ENCODE measurements around the gene STRC.
"Not testable (repeated sequence)": the region's sequence is repeated elsewhere in the genome, so short reads cannot be mapped to it uniquely, and the experiment has no call there.

DNA sequence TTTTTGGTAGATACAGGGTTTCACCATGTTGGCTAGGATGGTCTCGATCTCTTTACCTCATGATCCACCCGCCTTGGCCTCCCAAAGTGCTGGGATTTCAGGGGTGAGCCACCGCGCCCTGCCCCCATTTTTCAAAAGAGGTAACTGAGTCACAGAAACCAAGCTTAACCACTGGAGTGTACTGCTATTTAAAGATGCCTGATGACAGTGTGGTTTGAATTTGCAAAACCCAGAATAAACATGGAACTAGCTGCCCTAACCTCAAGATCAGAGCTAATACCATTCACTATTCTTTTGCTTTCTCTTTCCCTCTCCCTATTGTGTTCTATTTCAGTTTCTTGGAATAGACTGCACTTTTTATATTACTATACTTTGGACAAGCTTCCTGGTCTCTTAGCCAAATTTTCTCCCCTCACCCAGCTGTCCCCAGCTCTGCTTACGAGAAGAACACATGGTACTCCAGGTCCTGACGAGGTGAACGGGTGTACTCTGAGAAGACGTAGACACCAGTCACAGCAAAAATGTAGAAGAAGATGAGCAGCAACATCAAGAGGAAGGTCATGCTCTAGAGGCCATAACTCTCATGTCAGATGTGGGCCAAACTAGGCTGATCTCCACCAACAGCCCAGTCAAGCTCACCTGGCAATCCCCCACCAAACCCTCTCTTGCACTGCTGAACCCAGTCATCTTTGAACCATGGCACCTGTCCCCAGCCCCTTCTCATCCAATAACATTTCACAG is 20.0 kb upstream of the STRC start:
- TF ChIP-seq, protein P1, sequence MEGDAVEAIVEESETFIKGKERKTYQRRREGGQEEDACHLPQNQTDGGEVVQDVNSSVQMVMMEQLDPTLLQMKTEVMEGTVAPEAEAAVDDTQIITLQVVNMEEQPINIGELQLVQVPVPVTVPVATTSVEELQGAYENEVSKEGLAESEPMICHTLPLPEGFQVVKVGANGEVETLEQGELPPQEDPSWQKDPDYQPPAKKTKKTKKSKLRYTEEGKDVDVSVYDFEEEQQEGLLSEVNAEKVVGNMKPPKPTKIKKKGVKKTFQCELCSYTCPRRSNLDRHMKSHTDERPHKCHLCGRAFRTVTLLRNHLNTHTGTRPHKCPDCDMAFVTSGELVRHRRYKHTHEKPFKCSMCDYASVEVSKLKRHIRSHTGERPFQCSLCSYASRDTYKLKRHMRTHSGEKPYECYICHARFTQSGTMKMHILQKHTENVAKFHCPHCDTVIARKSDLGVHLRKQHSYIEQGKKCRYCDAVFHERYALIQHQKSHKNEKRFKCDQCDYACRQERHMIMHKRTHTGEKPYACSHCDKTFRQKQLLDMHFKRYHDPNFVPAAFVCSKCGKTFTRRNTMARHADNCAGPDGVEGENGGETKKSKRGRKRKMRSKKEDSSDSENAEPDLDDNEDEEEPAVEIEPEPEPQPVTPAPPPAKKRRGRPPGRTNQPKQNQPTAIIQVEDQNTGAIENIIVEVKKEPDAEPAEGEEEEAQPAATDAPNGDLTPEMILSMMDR (IDR thresholded peaks at IDR 0.05): not testable (repeated sequence)
- not testable (repeated sequence) for TF ChIP-seq POLR2A (IDR thresholded peaks at IDR 0.05); EP300 (IDR thresholded peaks at IDR 0.05; ENCODE audit: low read depth); POLR2AphosphoS5 (IDR thresholded peaks at IDR 0.05)

Data from transverse colon (tissue), 4 donors.